Measurements from ENCODE around the gene GNAQ. TPM values are rescaled to one million over a fixed set of nuclear protein-coding genes. Genes with fewer than 3 reads are reported as not detected.

The GNAQ gene
- total and polyA plus RNA-seq, 2 donors from 2014 or later: 16.2 to 83.4 TPM

- Histone ChIP-seq H3K36me3 (ENCODE audit: control insufficient read depth in 2 of 3, insufficient read depth in 3 of 3, low read length in 3 of 3) (no peaks in the 10 kb centered on the region), H3K9ac (ENCODE audit: low read length in 3 of 3) (no peak overlapping the region), H3K4me3 (ENCODE audit: low read length in 3 of 3) (no peak overlapping the region), H3K4me1 (ENCODE audit: control insufficient read depth in 2 of 3, insufficient read depth in 2 of 3, low read depth in 1 of 3, low read length in 3 of 3) (peaks cover 0 to 13% (median 3%) of the 10 kb centered on the region in 3 donors), H3K27ac (ENCODE audit: low read depth in 2 of 2, low read length in 2 of 2) (no peak overlapping the region), H3K9me3 (ENCODE audit: control insufficient read depth in 2 of 3, insufficient read depth in 1 of 3, low read length in 3 of 3) (no peaks in the 10 kb centered on the region), H3K27me3 (ENCODE audit: control insufficient read depth, insufficient read depth, low read length) (no peaks in the 10 kb centered on the region)
- FAIRE-seq: no peak
- no peak for TF ChIP-seq CTCF (IDR thresholded peaks at IDR 0.05; ENCODE audit: borderline replicate concordance, extremely low read depth, insufficient read depth)
- intact Hi-C loops (cut with DNase I): no loop called here
- no peak for DNase-seq
These were observed 196.6 kb downstream of the GNAQ start for GRCh38 chr9:77834898-77835488.

GRCh38 chr9:77833561-77834429 lies 197.8 kb downstream of the GNAQ start:
- Histone ChIP-seq H3K4me1 (ENCODE audit: control insufficient read depth in 2 of 3, insufficient read depth in 2 of 3, low read depth in 1 of 3, low read length in 3 of 3) (peaks cover 0 to 6% (median 0%) of the 10 kb centered on the region in 3 donors), H3K4me3 (ENCODE audit: low read length in 3 of 3) (no peak overlapping the region), H3K27ac (ENCODE audit: low read depth in 2 of 2, low read length in 2 of 2) (no peak overlapping the region), H3K9me3 (ENCODE audit: control insufficient read depth in 2 of 3, insufficient read depth in 1 of 3, low read length in 3 of 3) (no peaks in the 10 kb centered on the region), H3K27me3 (ENCODE audit: control insufficient read depth, insufficient read depth, low read length) (no peaks in the 10 kb centered on the region), H3K9ac (ENCODE audit: low read length in 3 of 3) (no peak overlapping the region), H3K36me3 (ENCODE audit: control insufficient read depth in 2 of 3, insufficient read depth in 3 of 3, low read length in 3 of 3) (no peaks in the 10 kb centered on the region)
- no peak for TF ChIP-seq CTCF (IDR thresholded peaks at IDR 0.05; ENCODE audit: borderline replicate concordance, extremely low read depth, insufficient read depth)
- DNase-seq: no peak
- no peak for FAIRE-seq
- intact Hi-C loops (cut with DNase I): no loop called here

GRCh38 chr9:77832639-77833038 lies 199.0 kb downstream of the GNAQ start:
- no peaks in the 10 kb centered on the region for H3K36me3 ChIP-seq (ENCODE audit: control insufficient read depth in 2 of 3, insufficient read depth in 3 of 3, low read length in 3 of 3)
- FAIRE-seq (no peak), DNase-seq (peak in 3 of 5 donors; percentile 16 to 80 (median 25))
- H3K9ac ChIP-seq (ENCODE audit: low read length in 3 of 3): no peak overlapping the region
- H3K27me3 ChIP-seq (ENCODE audit: control insufficient read depth, insufficient read depth, low read length): no peaks in the 10 kb centered on the region
- intact Hi-C loops (cut with DNase I): no loop called here
- H3K4me3 ChIP-seq (ENCODE audit: low read length in 3 of 3): no peak overlapping the region
- no peak overlapping the region for H3K27ac ChIP-seq (ENCODE audit: low read depth in 2 of 2, low read length in 2 of 2)
- TF ChIP-seq CTCF (IDR thresholded peaks at IDR 0.05; ENCODE audit: borderline replicate concordance, extremely low read depth, insufficient read depth): no peak
- peaks cover 0 to 6% (median 0%) of the 10 kb centered on the region in 3 donors for H3K4me1 ChIP-seq (ENCODE audit: control insufficient read depth in 2 of 3, insufficient read depth in 2 of 3, low read depth in 1 of 3, low read length in 3 of 3)
- H3K9me3 ChIP-seq (ENCODE audit: control insufficient read depth in 2 of 3, insufficient read depth in 1 of 3, low read length in 3 of 3): no peaks in the 10 kb centered on the region
